ENCODE measurements around the gene FTCD.

DNA sequence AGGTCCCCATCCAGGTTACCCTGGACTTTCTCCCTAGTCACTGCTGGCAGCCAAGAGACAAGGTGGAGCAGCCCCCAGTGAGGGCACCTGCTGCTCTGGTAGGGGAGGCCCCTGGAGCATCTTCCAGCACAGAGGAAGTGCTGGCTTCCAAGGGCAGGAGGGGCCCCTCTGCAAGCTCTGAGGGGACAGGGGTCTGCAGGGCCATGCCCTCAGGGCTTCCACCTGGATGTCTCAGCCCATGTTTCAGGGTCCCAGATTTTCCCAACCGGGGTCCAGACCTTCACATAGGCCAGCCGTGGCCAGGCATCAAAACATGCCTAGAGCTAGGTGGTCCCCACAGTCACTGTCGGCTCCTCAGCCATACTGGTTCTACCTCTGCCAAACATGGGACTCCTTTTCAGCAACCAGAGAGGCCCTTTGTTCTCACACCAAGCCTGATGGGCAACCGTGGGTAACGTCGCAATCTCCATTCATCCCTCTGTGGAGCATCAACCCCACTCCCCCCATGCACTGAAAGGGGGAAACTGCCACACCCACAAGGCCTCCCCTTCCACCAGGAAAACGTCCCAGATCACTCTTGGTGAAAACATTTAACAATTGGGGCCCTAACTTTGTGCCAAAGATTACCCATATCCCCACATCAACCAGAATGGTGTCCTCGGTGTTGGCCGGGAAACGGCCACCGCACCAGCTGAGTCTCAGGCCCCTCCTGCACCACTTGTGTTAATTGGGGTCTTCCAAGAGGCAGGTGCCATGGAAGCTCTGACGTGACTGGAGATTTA lies 59.4 kb downstream of the FTCD start:
- TF ChIP-seq, protein P1, sequence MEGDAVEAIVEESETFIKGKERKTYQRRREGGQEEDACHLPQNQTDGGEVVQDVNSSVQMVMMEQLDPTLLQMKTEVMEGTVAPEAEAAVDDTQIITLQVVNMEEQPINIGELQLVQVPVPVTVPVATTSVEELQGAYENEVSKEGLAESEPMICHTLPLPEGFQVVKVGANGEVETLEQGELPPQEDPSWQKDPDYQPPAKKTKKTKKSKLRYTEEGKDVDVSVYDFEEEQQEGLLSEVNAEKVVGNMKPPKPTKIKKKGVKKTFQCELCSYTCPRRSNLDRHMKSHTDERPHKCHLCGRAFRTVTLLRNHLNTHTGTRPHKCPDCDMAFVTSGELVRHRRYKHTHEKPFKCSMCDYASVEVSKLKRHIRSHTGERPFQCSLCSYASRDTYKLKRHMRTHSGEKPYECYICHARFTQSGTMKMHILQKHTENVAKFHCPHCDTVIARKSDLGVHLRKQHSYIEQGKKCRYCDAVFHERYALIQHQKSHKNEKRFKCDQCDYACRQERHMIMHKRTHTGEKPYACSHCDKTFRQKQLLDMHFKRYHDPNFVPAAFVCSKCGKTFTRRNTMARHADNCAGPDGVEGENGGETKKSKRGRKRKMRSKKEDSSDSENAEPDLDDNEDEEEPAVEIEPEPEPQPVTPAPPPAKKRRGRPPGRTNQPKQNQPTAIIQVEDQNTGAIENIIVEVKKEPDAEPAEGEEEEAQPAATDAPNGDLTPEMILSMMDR (IDR thresholded peaks at IDR 0.05) = no peak
- TF ChIP-seq POLR2A (IDR thresholded peaks at IDR 0.05) = no peak
- no peak for TF ChIP-seq POLR2AphosphoS5 (IDR thresholded peaks at IDR 0.05)
- TF ChIP-seq EP300 (IDR thresholded peaks at IDR 0.05) = no peak
